ENCODE measurements around the gene AFF3. TPM values are rescaled to one million over a fixed set of nuclear protein-coding genes. Genes with fewer than 3 reads are reported as not detected.

Gene AFF3
- total RNA-seq, 1 experiment from 2014 or later = 0.22 TPM

DNA sequence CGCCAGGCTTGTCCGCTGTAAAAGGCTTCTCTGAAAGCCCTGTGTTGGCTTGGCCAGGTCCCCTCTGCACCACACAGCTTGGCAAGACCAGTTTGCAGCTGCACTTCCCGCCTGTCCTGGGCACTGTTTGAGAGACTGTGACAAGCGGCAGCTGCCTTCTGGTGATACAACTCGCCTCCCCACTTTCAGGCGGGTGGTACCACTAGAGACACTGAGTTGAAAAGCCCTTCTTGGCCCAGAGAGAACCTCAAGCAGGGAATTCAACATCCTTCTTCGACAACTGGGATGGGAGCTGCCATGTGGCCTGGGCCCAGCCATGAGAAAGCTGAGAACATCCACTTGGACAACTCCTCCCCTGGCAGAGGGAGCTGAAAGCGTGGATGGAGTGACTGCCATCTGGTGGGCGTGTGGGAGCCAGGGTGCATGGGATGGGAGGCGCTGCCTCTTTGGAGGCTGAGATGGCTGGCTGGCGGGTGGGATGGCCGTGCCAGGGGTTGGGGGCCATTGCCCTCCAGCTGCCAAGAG, 527.1 kb downstream of the AFF3 start:
- no peaks in the 10 kb centered on the region for H3K4me1 Mint-ChIP-seq
- peak; percentile 58 for TF ChIP-seq CTCF (conservative IDR thresholded peaks at IDR 0.05)
- Histone ChIP-seq H3K27me3 (ENCODE audit: insufficient read depth, low read length) (no peaks in the 10 kb centered on the region), H3K9ac (ENCODE audit: extremely low read depth, insufficient read length, low read length) (no peak overlapping the region), H2AK5ac (ENCODE audit: insufficient read length, low read length) (no peak overlapping the region), H4K8ac (replicated peaks; ENCODE audit: insufficient read length, low read depth, low read length) (no peak overlapping the region), H3K79me2 (ENCODE audit: insufficient read depth, low read length) (no peaks in the 10 kb centered on the region), H3T11ph (ENCODE audit: low read length) (no peak overlapping the region), H3K23ac (ENCODE audit: insufficient read length, low read depth, low read length) (no peak overlapping the region), H3K27ac (ENCODE audit: insufficient read length, low read depth, low read length) (no peak overlapping the region), H4K91ac (ENCODE audit: insufficient read length, low read depth, low read length) (no peak overlapping the region), H3K4me1 (ENCODE audit: insufficient read depth, low read length) (no peaks in the 10 kb centered on the region), H2BK12ac (ENCODE audit: insufficient read length, low read depth, low read length) (no peak overlapping the region), H3K56ac (ENCODE audit: insufficient read length, low read depth, low read length) (no peak overlapping the region), H3K14ac (ENCODE audit: insufficient read depth, low read length) (no peak overlapping the region), H3K4ac (ENCODE audit: low read depth, low read length) (no peak overlapping the region), H4K20me1 (ENCODE audit: control insufficient read depth, insufficient read depth, insufficient read length) (no peaks in the 10 kb centered on the region), H2BK5ac (ENCODE audit: insufficient read length, low read length) (no peak overlapping the region), H2BK15ac (ENCODE audit: low read depth, low read length) (no peak overlapping the region), H3K9me3 (ENCODE audit: control insufficient read depth, low read depth, low read length) (no peaks in the 10 kb centered on the region), H3K23me2 (ENCODE audit: insufficient read length, low read depth, low read length, poor library complexity, severe bottlenecking) (no peaks in the 10 kb centered on the region), H2BK120ac (ENCODE audit: low read depth, low read length, poor library complexity, severe bottlenecking) (no peak overlapping the region), H2AFZ (ENCODE audit: low read length) (no peak overlapping the region), H2BK20ac (ENCODE audit: low read depth, low read length, poor library complexity, severe bottlenecking) (no peak overlapping the region), H4K5ac (ENCODE audit: insufficient read length, low read depth, low read length) (no peak overlapping the region), H3K79me1 (ENCODE audit: insufficient read depth, low read depth, low read length, poor library complexity, severe bottlenecking) (no peaks in the 10 kb centered on the region), H3K4me2 (ENCODE audit: insufficient read depth, insufficient read length, low read length) (no peak overlapping the region), H3K18ac (ENCODE audit: insufficient read length, low read depth, low read length) (no peak overlapping the region)
- peak; percentile 58 for DNase-seq
- no peak overlapping the region; a peak in 1 of 7 replicates for H3K27ac Mint-ChIP-seq
- WGBS (ENCODE audit: extremely low coverage, insufficient read length, low lambda C conversion rate) = no CpG with 5 or more reads among the region's 12 CpGs
- no peaks in the 10 kb centered on the region for H3K9me3 Mint-ChIP-seq
- 0 out of 2 replicates have a peak, but pooled peaks cover 2% of the 10 kb centered on the region for H3K27me3 Mint-ChIP-seq (ENCODE audit: low read depth)
- no peaks in the 10 kb centered on the region for H3K36me3 Mint-ChIP-seq (ENCODE audit: insufficient read depth in 1 of 3, low read depth in 3 of 3)
- no peak overlapping the region for H3K4me3 Mint-ChIP-seq
